ENCODE results near the gene SMURF1.

The SMURF1 gene

GRCh38 chr7:98995111-98995510, 148.8 kb downstream of the SMURF1 start:
- Histone ChIP-seq H2AFZ (ENCODE audit: low read length) (no peak overlapping the region), H3K79me2 (ENCODE audit: insufficient read depth, low read length) (no peaks in the 10 kb centered on the region), H3K36me3 (ENCODE audit: insufficient read depth, low read length) (peaks cover 89% of the 10 kb centered on the region), H3F3A (ENCODE audit: insufficient read depth, low read length) (no peaks in the 10 kb centered on the region), H3K9ac (ENCODE audit: low read length) (no peak overlapping the region), H3K9me3 (ENCODE audit: low read length) (no peaks in the 10 kb centered on the region), H4K20me1 (ENCODE audit: insufficient read depth, low read length) (no peaks in the 10 kb centered on the region), H3K9me2 (ENCODE audit: low read depth, low read length) (no peaks in the 10 kb centered on the region), H3K27me3 (ENCODE audit: insufficient read depth, low read length) (no peaks in the 10 kb centered on the region), H3K27ac (ENCODE audit: low read depth, low read length, poor library complexity, severe bottlenecking) (no peak overlapping the region), H3K4me1 (ENCODE audit: insufficient read depth, low read length, severe bottlenecking) (no peaks in the 10 kb centered on the region), H3K4me2 (ENCODE audit: low read length) (no peak overlapping the region), H3K4me3 (ENCODE audit: low read depth, low read length, poor library complexity, severe bottlenecking) (no peak overlapping the region)
- TF ChIP-seq CTCF (IDR thresholded peaks at IDR 0.05; ENCODE audit: low read length) (no peak), EZH2 (IDR thresholded peaks at IDR 0.05; ENCODE audit: borderline replicate concordance, low read length) (no peak)

GRCh38 chr7:98994046-98994944, 149.6 kb downstream of the SMURF1 start:
- Histone ChIP-seq H3K27me3 (ENCODE audit: insufficient read depth, low read length) (no peaks in the 10 kb centered on the region), H2AFZ (ENCODE audit: low read length) (no peak overlapping the region), H3K4me3 (ENCODE audit: low read depth, low read length, poor library complexity, severe bottlenecking) (no peak overlapping the region), H4K20me1 (ENCODE audit: insufficient read depth, low read length) (no peaks in the 10 kb centered on the region), H3K4me1 (ENCODE audit: insufficient read depth, low read length, severe bottlenecking) (no peaks in the 10 kb centered on the region), H3K27ac (ENCODE audit: low read depth, low read length, poor library complexity, severe bottlenecking) (no peak overlapping the region), H3K4me2 (ENCODE audit: low read length) (no peak overlapping the region), H3K9me2 (ENCODE audit: low read depth, low read length) (no peaks in the 10 kb centered on the region), H3K9me3 (ENCODE audit: low read length) (no peaks in the 10 kb centered on the region), H3K36me3 (ENCODE audit: insufficient read depth, low read length) (peaks cover 90% of the 10 kb centered on the region), H3K9ac (ENCODE audit: low read length) (no peak overlapping the region), H3F3A (ENCODE audit: insufficient read depth, low read length) (no peaks in the 10 kb centered on the region), H3K79me2 (ENCODE audit: insufficient read depth, low read length) (no peaks in the 10 kb centered on the region)
- TF ChIP-seq CTCF (IDR thresholded peaks at IDR 0.05; ENCODE audit: low read length) (no peak), EZH2 (IDR thresholded peaks at IDR 0.05; ENCODE audit: borderline replicate concordance, low read length) (no peak)

- H3K9ac ChIP-seq (ENCODE audit: low read length), result no peak overlapping the region
- no peak overlapping the region for H3K27ac ChIP-seq (ENCODE audit: low read depth, low read length, poor library complexity, severe bottlenecking)
- H2AFZ ChIP-seq (ENCODE audit: low read length), result no peak overlapping the region
- no peak overlapping the region for H3K4me2 ChIP-seq (ENCODE audit: low read length)
- H3K4me1 ChIP-seq (ENCODE audit: insufficient read depth, low read length, severe bottlenecking), result no peaks in the 10 kb centered on the region
- H3K79me2 ChIP-seq (ENCODE audit: insufficient read depth, low read length), result no peaks in the 10 kb centered on the region
- no peaks in the 10 kb centered on the region for H4K20me1 ChIP-seq (ENCODE audit: insufficient read depth, low read length)
- H3K36me3 ChIP-seq (ENCODE audit: insufficient read depth, low read length), result peaks cover 90% of the 10 kb centered on the region
- H3K9me3 ChIP-seq (ENCODE audit: low read length), result no peaks in the 10 kb centered on the region
- no peak overlapping the region for H3K4me3 ChIP-seq (ENCODE audit: low read depth, low read length, poor library complexity, severe bottlenecking)
- TF ChIP-seq EZH2 (IDR thresholded peaks at IDR 0.05; ENCODE audit: borderline replicate concordance, low read length) (no peak), CTCF (IDR thresholded peaks at IDR 0.05; ENCODE audit: low read length) (peak; percentile 47)
- no peaks in the 10 kb centered on the region for H3K9me2 ChIP-seq (ENCODE audit: low read depth, low read length)
- no peaks in the 10 kb centered on the region for H3F3A ChIP-seq (ENCODE audit: insufficient read depth, low read length)
- H3K27me3 ChIP-seq (ENCODE audit: insufficient read depth, low read length), result no peaks in the 10 kb centered on the region
Observed at GRCh38 chr7:98993024-98993897, 150.6 kb downstream of the SMURF1 start.
